H1 (cell line): ENCODE measurements around the gene DLG5. TPM values are rescaled to one million over a fixed set of nuclear protein-coding genes. Genes with fewer than 3 reads are reported as not detected.

Source experiments
- CTCF ChIA-PET: fragments of 300-600 bp; sonication (Branson Sonifier 250); formaldehyde crosslinking; loops from one replicate; lab custom pipeline; 2021; ENCODE audit not compliant: partially characterized antibody; lab: Charles Lee
- POLR2A ChIA-PET: fragments of 300-600 bp; sonication (Branson Sonifier 250); formaldehyde crosslinking; loops from one replicate; lab custom pipeline; 2021; ENCODE audit warnings: inconsistent platforms; ENCODE audit not compliant: partially characterized antibody; lab: Charles Lee
- DNase-seq, 2 experiments: peaks; one replicate each; pipeline versions ENCODE4 v3.0.0 to v3.0.0-alpha.2; 2010 to 2022; ENCODE audit warnings: low spot score in 2 of 2, low read depth in 1 of 2, mixed read lengths in 1 of 2
- FAIRE-seq: peaks from 2 replicates; lab custom pipeline; 2011; peaks lifted over from hg19 to GRCh38; lab: Jason Lieb, UNC
- H2AFZ ChIP-seq: 2 replicates; pipeline ENCODE4 v1.8.1; 2012; ENCODE audit warnings: low read length, inconsistent platforms
- H2AK5ac ChIP-seq: 2 replicates; pipeline ENCODE4 v1.6.1; 2013; ENCODE audit warnings: low read depth, low read length
- H2BK120ac ChIP-seq: replicated peaks from 2 replicates; pipeline ENCODE3; 2013; ENCODE audit warnings: low read depth, low read length, inconsistent platforms
- H2BK12ac ChIP-seq: 2 replicates; pipeline ENCODE4 v1.6.1; 2013; ENCODE audit warnings: low read depth, low read length
- H2BK15ac ChIP-seq: 2 replicates; pipeline ENCODE4 v1.6.1; 2013; ENCODE audit warnings: low read length
- H2BK20ac ChIP-seq: 2 replicates; pipeline ENCODE4 v1.6.1; 2013; ENCODE audit warnings: low read length
- H2BK5ac ChIP-seq: 2 replicates; pipeline ENCODE4 v1.6.1; 2013; ENCODE audit warnings: low read depth, low read length
- H3K14ac ChIP-seq: 2 replicates; pipeline ENCODE4 v1.6.1; 2013; ENCODE audit warnings: inconsistent platforms; ENCODE audit not compliant: insufficient read length
- H3K18ac ChIP-seq: 2 replicates; pipeline ENCODE4 v1.6.1; 2013; ENCODE audit warnings: low read length; ENCODE audit errors: extremely low read depth
- H3K23ac ChIP-seq: 2 replicates; pipeline ENCODE4 v1.6.1; 2013; ENCODE audit warnings: inconsistent platforms; ENCODE audit not compliant: insufficient read length
- H3K23me2 ChIP-seq: 2 replicates; pipeline ENCODE4 v1.6.1; 2013; ENCODE audit warnings: low read depth, low read length
- H3K27ac ChIP-seq: 2 replicates; pipeline ENCODE4 v1.6.1; 2011; ENCODE audit warnings: low read depth, low read length, inconsistent platforms
- H3K27me3 ChIP-seq, 4 experiments: replicated peaks in 1 of 4; 1 replicate in 1 of 4; 2 replicates in 3 of 4; pipeline versions ENCODE4 v1.6.1 to v1.8.1; 2011 to 2013; ENCODE audit warnings: low read length in 3 of 4, mild to moderate bottlenecking in 3 of 4, inconsistent platforms in 2 of 4, mixed read lengths in 2 of 4, moderate library complexity in 1 of 4; ENCODE audit not compliant: control insufficient read depth in 3 of 4, insufficient read depth in 3 of 4; ENCODE audit errors: extremely low read depth in 1 of 4
- H3K36me3 ChIP-seq, 4 experiments: 2 replicates each; pipeline versions ENCODE4 v1.6.1 to v1.8.1; 2011 to 2013; ENCODE audit warnings: mild to moderate bottlenecking in 4 of 4, low read length in 3 of 4, moderate library complexity in 2 of 4, control low read depth in 1 of 4, inconsistent platforms in 1 of 4; ENCODE audit not compliant: insufficient read depth in 4 of 4, control insufficient read depth in 2 of 4
- H3K4ac ChIP-seq: replicated peaks from 2 replicates; pipeline ENCODE3; 2013; ENCODE audit warnings: low read length, low read depth, mixed read lengths, inconsistent platforms; ENCODE audit not compliant: insufficient read length
- H3K4me1 ChIP-seq, 4 experiments: replicated peaks in 1 of 4; 1 replicate in 1 of 4; 2 replicates in 3 of 4; pipeline versions ENCODE4 v1.6.1 to v1.8.1; 2011 to 2013; ENCODE audit warnings: low read length in 3 of 4, inconsistent platforms in 2 of 4, mixed read lengths in 1 of 4; ENCODE audit not compliant: insufficient read depth in 4 of 4, control insufficient read depth in 3 of 4
- H3K4me2 ChIP-seq, 2 experiments: 2 replicates each; pipeline versions ENCODE4 v1.6.1 to v1.8.1; 2011 to 2013; ENCODE audit warnings: low read depth in 2 of 2, low read length in 2 of 2, control low read depth in 1 of 2, inconsistent platforms in 1 of 2, mild to moderate bottlenecking in 1 of 2; ENCODE audit not compliant: insufficient read depth in 1 of 2
- H3K4me3 ChIP-seq, 4 experiments: fragments of 200-600, 300-600 bp in 1 of 4; sonication (generic), shearing (Covaris generic), sonication (Bioruptor Twin) in 1 of 4; 2 replicates each; pipeline versions ENCODE4 v1.5.1 to v1.8.1; 2011 to 2016; ENCODE audit warnings: low read length in 4 of 4, low read depth in 3 of 4, control low read depth in 2 of 4, inconsistent platforms in 2 of 4, mild to moderate bottlenecking in 2 of 4, mixed read lengths in 1 of 4, moderate library complexity in 1 of 4; ENCODE audit not compliant: insufficient read depth in 2 of 4; ENCODE audit errors: extremely low read depth in 1 of 4
- H3K56ac ChIP-seq: replicated peaks from 2 replicates; pipeline ENCODE3; 2013; ENCODE audit warnings: low read depth, mild to moderate bottlenecking, mixed read lengths, low read length, inconsistent platforms; ENCODE audit not compliant: insufficient read length
- H3K79me1 ChIP-seq: 2 replicates; pipeline ENCODE4 v1.6.1; 2013; ENCODE audit warnings: low read depth, low read length, control low read depth
- H3K79me2 ChIP-seq, 2 experiments: 2 replicates each; pipeline versions ENCODE4 v1.6.1 to v1.8.1; 2012 to 2013; ENCODE audit warnings: low read length in 2 of 2, mild to moderate bottlenecking in 2 of 2, inconsistent platforms in 1 of 2; ENCODE audit not compliant: insufficient read depth in 2 of 2, control insufficient read depth in 1 of 2
- H3K9ac ChIP-seq, 4 experiments: replicated peaks in 1 of 4; 1 replicate in 1 of 4; 2 replicates in 3 of 4; pipeline versions ENCODE4 v1.6.1 to v1.8.1; 2011 to 2013; ENCODE audit warnings: low read depth in 3 of 4, low read length in 3 of 4, control low read depth in 2 of 4, mild to moderate bottlenecking in 2 of 4, moderate library complexity in 2 of 4, inconsistent platforms in 1 of 4; ENCODE audit errors: extremely low read depth in 1 of 4
- H3K9me3 ChIP-seq, 2 experiments: 2 replicates each; pipeline versions ENCODE4 v1.6.1 to v1.8.1; 2012 to 2013; ENCODE audit warnings: mild to moderate bottlenecking in 2 of 2, moderate library complexity in 2 of 2, control low read depth in 1 of 2, inconsistent platforms in 1 of 2, low read depth in 1 of 2, low read length in 1 of 2, mixed read lengths in 1 of 2; ENCODE audit not compliant: insufficient read depth in 2 of 2
- H4K20me1 ChIP-seq, 2 experiments: replicated peaks in 1 of 2; 2 replicates each; pipeline versions ENCODE3 to v1.8.1; 2011 to 2013; ENCODE audit warnings: inconsistent platforms in 2 of 2, low read length in 2 of 2, mild to moderate bottlenecking in 1 of 2; ENCODE audit not compliant: insufficient read depth in 2 of 2, control insufficient read depth in 1 of 2
- H4K5ac ChIP-seq: 2 replicates; pipeline ENCODE4 v1.6.1; 2013; ENCODE audit warnings: low read length, low read depth, mixed read lengths, inconsistent platforms; ENCODE audit not compliant: insufficient read length
- H4K8ac ChIP-seq: 2 replicates; pipeline ENCODE4 v1.8.0; 2013; ENCODE audit warnings: mild to moderate bottlenecking, moderate library complexity, low read length, inconsistent platforms; ENCODE audit not compliant: insufficient read depth; ENCODE audit errors: extremely low read depth
- H4K91ac ChIP-seq: replicated peaks from 2 replicates; pipeline ENCODE3; 2013; ENCODE audit warnings: low read length, mixed read lengths, inconsistent platforms; ENCODE audit not compliant: insufficient read length
- ASH2L ChIP-seq: fragments of 200-600, 300-600 bp; sonication (generic); IDR thresholded peaks from one replicate; pipeline ENCODE4 v1.7.1; 2017; ENCODE audit warnings: low read length
- KDM1A ChIP-seq: fragments of 200-600, 300-600 bp; sonication (generic); IDR thresholded peaks from 2 replicates; pipeline ENCODE4 v1.7.1; 2016; ENCODE audit warnings: mild to moderate bottlenecking, low read length, borderline replicate concordance
- MAFK ChIP-seq: IDR thresholded peaks from 2 replicates; pipeline ENCODE4 v1.6.1; 2012; ENCODE audit warnings: low read depth, mild to moderate bottlenecking, improper control_type of control experiment, low read length
- POU5F1 ChIP-seq: IDR thresholded peaks from 2 replicates; pipeline ENCODE4 v1.6.1; 2011; ENCODE audit warnings: low read depth, mild to moderate bottlenecking, low read length, moderate library complexity
- RBBP5 ChIP-seq: IDR thresholded peaks from 2 replicates; pipeline ENCODE4 v1.7.1; 2012; ENCODE audit warnings: low read depth, mild to moderate bottlenecking, inconsistent platforms, low read length, moderate library complexity, borderline replicate concordance
- SP1 ChIP-seq: IDR thresholded peaks from 2 replicates; pipeline ENCODE4 v1.6.1; 2011; ENCODE audit warnings: low read depth, low read length
- TEAD4 ChIP-seq: IDR thresholded peaks from 2 replicates; pipeline ENCODE4 v1.6.1; 2012; ENCODE audit warnings: low read depth, low read length, inconsistent platforms, mixed read lengths
- YY1 ChIP-seq: IDR thresholded peaks from 2 replicates; pipeline ENCODE4 v1.6.1; 2011; ENCODE audit warnings: low read depth, mild to moderate bottlenecking, low read length
- WGBS, 2 experiments: shearing (Covaris generic) in 1 of 2; methylation state at CpG; one replicate each; pipeline versions ENCODE4 v1.1.6 to v1.1.7; 2013 to 2015; ENCODE audit warnings: low lambda C conversion rate in 2 of 2, mixed read lengths in 2 of 2, inconsistent platforms in 1 of 2, low coverage in 1 of 2, missing lambda C conversion rate in 1 of 2; ENCODE audit not compliant: insufficient replicate concordance in 2 of 2, insufficient coverage in 1 of 2, insufficient read length in 1 of 2; ENCODE audit errors: extremely low coverage in 1 of 2, missing lambda C conversion rate in 1 of 2; 5-methylcytosine and 5-hydroxymethylcytosine counted together
- polyA plus RNA-seq, 7 experiments: library from polyadenylated mRNA; depleted of rRNA in 3 of 7; stranded (reverse) in 5 of 7; unstranded in 2 of 7; fragments of >200 nt in 5 of 7; fragments of 200-250 nt in 2 of 7; gene quantifications; 1 replicate in 5 of 7; 2 replicates in 1 of 7; 4 replicates in 1 of 7; pipeline versions ENCODE4 v1.2.1 to v1.2.3, GENCODE V29; 2011 to 2013; ENCODE audit warnings: missing spikeins in 2 of 7, mixed read lengths in 2 of 7
- total RNA-seq: library from RNA; stranded (reverse); fragmentation: NEBNext Ultra II Directional; extraction: Animal tissue kit (Norgen Biotek cat#: 25700); gene quantifications from 2 replicates; pipeline ENCODE4 v1.2.1, GENCODE V29; 2021
- TF ChIP-seq, protein P1 (sequence below): IDR thresholded peaks from 2 replicates; pipeline ENCODE4 v1.6.1; 2011; ENCODE audit warnings: low read depth, mild to moderate bottlenecking, low read length; ENCODE audit not compliant: insufficient read depth
- TF ChIP-seq, protein P2 (sequence below): IDR thresholded peaks from 2 replicates; pipeline ENCODE4 v1.6.1; 2011; ENCODE audit warnings: low read length, improper control_type of control experiment

Gene DLG5
- total and polyA plus RNA-seq, 2 of the 8 experiments (the other 6 are each of a cell fraction or from before 2014, with no cell fraction given): 15.6 to 71.4 TPM

DNA sequence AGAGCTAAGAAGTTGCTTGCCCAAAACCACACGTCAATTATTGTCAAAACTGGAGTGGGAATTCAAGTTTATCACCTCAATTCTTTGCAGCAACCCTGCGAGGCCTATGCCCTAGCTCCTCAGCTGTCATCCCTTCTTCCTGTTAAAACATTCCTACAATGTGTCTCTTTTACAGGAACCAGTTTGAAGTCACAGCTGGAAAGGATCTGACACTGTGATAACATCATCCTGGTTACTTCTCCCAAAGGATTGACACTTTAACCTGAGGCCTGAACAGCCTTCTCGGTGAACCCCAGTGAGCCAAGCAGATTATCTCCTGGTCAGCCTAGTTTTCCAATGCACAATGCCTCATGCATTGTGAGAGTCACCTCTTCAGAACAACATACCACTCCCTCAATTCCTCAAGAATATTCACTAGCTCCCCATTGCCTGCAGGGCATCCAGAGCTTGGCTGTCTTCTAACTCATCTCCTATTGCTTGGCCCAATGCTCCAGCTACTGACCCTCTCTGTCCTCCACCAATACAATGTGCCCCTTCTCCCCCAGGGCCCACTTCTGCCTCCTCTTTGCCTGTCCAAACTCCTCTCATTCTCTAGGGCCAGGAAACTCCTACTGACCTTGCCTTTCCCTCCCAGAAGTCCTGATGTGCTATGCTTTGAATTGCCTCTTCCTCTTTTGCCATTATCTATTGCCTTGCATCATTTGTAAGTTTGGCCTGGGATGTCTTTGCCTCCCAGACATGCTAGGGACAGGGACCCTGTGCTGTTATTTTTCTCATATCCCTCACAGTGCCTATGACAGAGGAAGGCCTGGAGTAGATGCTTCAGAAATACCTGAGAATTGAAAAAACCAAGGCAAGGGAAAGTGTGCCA is 10.4 kb upstream of the DLG5 start:
- POLR2A ChIA-PET: interaction anchor here (0.9 to 4.1 kb wide), 4 partner anchors 10 to 38 kb away, joined by 3 to 16 read pairs (median 6); partner anchors contain the start of gene DLG5
- TF ChIP-seq TEAD4 (no peak), POU5F1 (no peak), RBBP5 (no peak), ASH2L (no peak), YY1 (no peak), MAFK (no peak), KDM1A (no peak; the same call in 1 of the 2 replicates), SP1 (no peak)
- TF ChIP-seq, protein P1, sequence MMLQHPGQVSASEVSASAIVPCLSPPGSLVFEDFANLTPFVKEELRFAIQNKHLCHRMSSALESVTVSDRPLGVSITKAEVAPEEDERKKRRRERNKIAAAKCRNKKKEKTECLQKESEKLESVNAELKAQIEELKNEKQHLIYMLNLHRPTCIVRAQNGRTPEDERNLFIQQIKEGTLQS: no peak
- TF ChIP-seq, protein P2, sequence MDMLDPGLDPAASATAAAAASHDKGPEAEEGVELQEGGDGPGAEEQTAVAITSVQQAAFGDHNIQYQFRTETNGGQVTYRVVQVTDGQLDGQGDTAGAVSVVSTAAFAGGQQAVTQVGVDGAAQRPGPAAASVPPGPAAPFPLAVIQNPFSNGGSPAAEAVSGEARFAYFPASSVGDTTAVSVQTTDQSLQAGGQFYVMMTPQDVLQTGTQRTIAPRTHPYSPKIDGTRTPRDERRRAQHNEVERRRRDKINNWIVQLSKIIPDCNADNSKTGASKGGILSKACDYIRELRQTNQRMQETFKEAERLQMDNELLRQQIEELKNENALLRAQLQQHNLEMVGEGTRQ: no peak

More for the DNA sequence above, 10.4 kb upstream of the DLG5 start:
- Histone ChIP-seq H3K9me3 (no peaks in the 10 kb centered on the region), H3K27ac (no peak overlapping the region), H4K5ac (no peak overlapping the region), H3K18ac (no peak overlapping the region), H2AFZ (no peak overlapping the region), H2BK20ac (no peak overlapping the region), H3K4me1 (peaks cover 0 to 5% (median 2%) of the 10 kb centered on the region in 4 experiments; a peak in 2 of 7 replicates), H3K4me3 (no peak overlapping the region), H2AK5ac (0 out of 2 replicates have a peak overlapping the region, but pooled peaks have one; percentile 7), H4K20me1 (no peaks in the 10 kb centered on the region), H3K9ac (no peak overlapping the region), H4K91ac (no peak overlapping the region), H2BK120ac (no peak overlapping the region), H2BK15ac (no peak overlapping the region; the same call in 1 of the 2 replicates), H4K8ac (no peak overlapping the region), H2BK12ac (no peak overlapping the region; the same call in 1 of the 2 replicates), H3K36me3 (no peaks in the 10 kb centered on the region), H3K4me2 (no peak overlapping the region), H3K23ac (no peak overlapping the region), H3K56ac (no peak overlapping the region), H2BK5ac (no peak overlapping the region), H3K27me3 (no peaks in the 10 kb centered on the region), H3K14ac (no peak overlapping the region), H3K79me2 (no peaks in the 10 kb centered on the region), H3K79me1 (no peaks in the 10 kb centered on the region), H3K23me2 (no peaks in the 10 kb centered on the region; the same call in 1 of the 2 replicates), H3K4ac (no peak overlapping the region)
- 93% methylated on average over 3 of the region's 3 CpGs; no CpG with 5 or more reads in 1 of the 2 experiments for WGBS, 2 experiments
- FAIRE-seq (no peak), DNase-seq (no peak)
- CTCF ChIA-PET: interaction anchor here (1.0 to 4.5 kb wide), 3 partner anchors 16 to 47 kb away, joined by 3 to 16 read pairs (median 4); no protein-coding TSS in a partner anchor
